ENCODE results near the gene TTC6. TPM values are rescaled to one million over a fixed set of nuclear protein-coding genes. Genes with fewer than 3 reads are reported as not detected.

Gene TTC6
- total RNA-seq, 1 donor from 2014 or later: not detected

- no peaks in the 10 kb centered on the region for H3K79me2 ChIP-seq (ENCODE audit: insufficient read depth, low read length)
- TF ChIP-seq CTCF (IDR thresholded peaks at IDR 0.05; ENCODE audit: insufficient read depth, low read depth, low read length) (peak; percentile 34), EZH2 (IDR thresholded peaks at IDR 0.05; ENCODE audit: insufficient read depth, low read length) (no peak)
- peak overlapping the region; percentile 63 for H3K4me2 ChIP-seq (ENCODE audit: low read length)
- FAIRE-seq (no peak), DNase-seq (ENCODE audit: low read depth) (no peak)
- no peak overlapping the region for H3K27ac ChIP-seq (ENCODE audit: low read depth, low read length)
- H4K20me1 ChIP-seq (ENCODE audit: insufficient read depth, low read length): no peaks in the 10 kb centered on the region
- peaks cover 7% of the 10 kb centered on the region for H3K4me1 ChIP-seq (ENCODE audit: insufficient read depth, low read length)
- H3K4me3 ChIP-seq (ENCODE audit: insufficient read depth, low read depth, low read length): no peak overlapping the region
- no peak overlapping the region for H3K4me3 Mint-ChIP-seq (ENCODE audit: unreplicated experiment)
- H3K36me3 ChIP-seq (ENCODE audit: insufficient read depth, low read length): no peaks in the 10 kb centered on the region
- H3K27ac Mint-ChIP-seq (ENCODE audit: unreplicated experiment): no peak overlapping the region
- H3K27me3 Mint-ChIP-seq (ENCODE audit: low read depth, unreplicated experiment): peaks cover 82% of the 10 kb centered on the region
- H3K9ac ChIP-seq (ENCODE audit: low read length): no peak overlapping the region
- H3K36me3 Mint-ChIP-seq (ENCODE audit: low read depth, unreplicated experiment): peaks cover 6% of the 10 kb centered on the region
- peaks cover 3% of the 10 kb centered on the region for H3K9me3 ChIP-seq (ENCODE audit: insufficient read depth, low read depth, low read length)
- peaks cover 8% of the 10 kb centered on the region for H3K9me3 Mint-ChIP-seq (ENCODE audit: unreplicated experiment)
- no peak overlapping the region for H2AFZ ChIP-seq (ENCODE audit: low read depth, low read length)
- H3K27me3 ChIP-seq (ENCODE audit: insufficient read depth, low read length): peaks cover 86% of the 10 kb centered on the region
- peaks cover 4% of the 10 kb centered on the region for H3K4me1 Mint-ChIP-seq (ENCODE audit: low read depth, unreplicated experiment)
These were observed 2.1 kb downstream of the TTC6 start for GRCh38 chr14:37597538-37597913.

GRCh38 chr14:37597914-37598746, 2.7 kb downstream of the TTC6 start:
- peaks cover 86% of the 10 kb centered on the region for H3K27me3 ChIP-seq (ENCODE audit: insufficient read depth, low read length)
- no peak for DNase-seq (ENCODE audit: low read depth)
- H3K4me1 ChIP-seq (ENCODE audit: insufficient read depth, low read length): peaks cover 7% of the 10 kb centered on the region
- no peaks in the 10 kb centered on the region for H3K36me3 ChIP-seq (ENCODE audit: insufficient read depth, low read length)
- peak; percentile 64 for TF ChIP-seq EZH2 (IDR thresholded peaks at IDR 0.05; ENCODE audit: insufficient read depth, low read length)
- no peak for TF ChIP-seq CTCF (IDR thresholded peaks at IDR 0.05; ENCODE audit: insufficient read depth, low read depth, low read length)
- Mint-ChIP-seq H3K9me3 (ENCODE audit: unreplicated experiment) (peaks cover 8% of the 10 kb centered on the region), H3K4me1 (ENCODE audit: low read depth, unreplicated experiment) (peaks cover 4% of the 10 kb centered on the region), H3K36me3 (ENCODE audit: low read depth, unreplicated experiment) (peaks cover 4% of the 10 kb centered on the region), H3K4me3 (ENCODE audit: unreplicated experiment) (no peak overlapping the region), H3K27me3 (ENCODE audit: low read depth, unreplicated experiment) (peaks cover 82% of the 10 kb centered on the region), H3K27ac (ENCODE audit: unreplicated experiment) (no peak overlapping the region)
- FAIRE-seq: no peak
- peaks cover 3% of the 10 kb centered on the region for H3K9me3 ChIP-seq (ENCODE audit: insufficient read depth, low read depth, low read length)
- no peak overlapping the region for H3K4me3 ChIP-seq (ENCODE audit: insufficient read depth, low read depth, low read length)
- no peak overlapping the region for H3K27ac ChIP-seq (ENCODE audit: low read depth, low read length)
- peak overlapping the region; percentile 63 for H3K4me2 ChIP-seq (ENCODE audit: low read length)
- H4K20me1 ChIP-seq (ENCODE audit: insufficient read depth, low read length): no peaks in the 10 kb centered on the region
- no peak overlapping the region for H3K9ac ChIP-seq (ENCODE audit: low read length)
- H3K79me2 ChIP-seq (ENCODE audit: insufficient read depth, low read length): no peaks in the 10 kb centered on the region
- peak overlapping the region; percentile 55 for H2AFZ ChIP-seq (ENCODE audit: low read depth, low read length)

All from astrocyte (in vitro differentiated cells and primary cell).